HG03457 (cell line): ENCODE data around the gene PPIF.

Source experiments
- ATAC-seq: cut with Tn5 transposase; IDR thresholded peaks from one replicate; pipeline ENCODE4 v1.9.1; 2021; ENCODE audit warnings: moderate number of reproducible peaks; ENCODE audit not compliant: unreplicated experiment

PPIF gene

DNA sequence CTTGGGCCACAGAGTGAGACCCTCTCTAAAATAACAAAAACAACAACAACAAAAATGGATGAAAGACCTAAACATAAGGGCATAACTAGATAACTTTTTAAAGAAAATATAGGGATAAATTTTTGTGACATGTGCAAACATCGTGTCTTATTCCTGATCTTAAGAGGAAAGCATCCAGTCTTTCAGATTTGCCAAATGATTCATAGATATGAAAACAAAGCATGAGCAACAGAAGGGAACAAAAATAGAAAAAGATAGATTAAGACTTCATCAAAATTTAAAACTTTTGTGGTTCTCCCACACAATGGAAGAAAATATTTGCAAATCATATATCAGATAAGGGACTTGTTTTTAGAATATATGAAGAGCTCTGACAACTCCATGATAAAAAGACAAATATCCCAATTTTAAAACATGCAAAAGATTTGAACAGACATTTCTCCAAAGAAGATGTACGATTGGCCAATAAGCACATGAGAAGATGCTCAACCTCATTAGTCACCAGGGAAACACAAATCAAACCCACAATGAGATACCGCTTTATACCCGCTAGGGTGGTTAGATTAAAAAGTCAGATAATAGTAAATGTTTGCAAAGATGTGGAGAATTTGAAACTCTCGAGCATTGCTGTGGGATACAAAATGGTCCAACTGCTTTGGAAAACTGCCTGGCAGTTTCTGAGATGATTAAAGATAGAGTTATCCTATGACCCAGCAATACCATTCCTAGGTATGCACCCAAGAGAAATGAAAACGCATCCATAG, 20.3 kb downstream of the PPIF start:
- no peak for ATAC-seq

DNA sequence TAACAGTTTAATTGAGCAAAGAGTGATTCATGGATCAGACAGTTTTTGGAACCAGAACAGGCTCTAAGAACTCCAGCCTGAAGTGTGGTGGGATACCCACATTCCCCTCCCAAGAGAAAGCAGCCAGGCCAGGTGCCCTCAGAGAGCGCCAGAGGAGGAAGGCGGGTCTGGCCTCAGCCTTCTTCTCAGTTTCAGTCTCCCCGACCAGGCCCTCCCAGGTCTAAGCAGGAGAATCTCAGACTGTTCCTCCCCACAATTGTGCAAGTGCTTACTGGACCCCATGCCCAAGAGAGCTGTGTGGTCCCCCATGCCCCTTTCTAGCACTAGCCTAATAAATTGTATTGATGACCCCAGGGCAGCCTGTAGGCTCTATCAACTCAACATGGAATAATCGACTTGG, 25.6 kb downstream of the PPIF start:
- ATAC-seq = no peak

DNA sequence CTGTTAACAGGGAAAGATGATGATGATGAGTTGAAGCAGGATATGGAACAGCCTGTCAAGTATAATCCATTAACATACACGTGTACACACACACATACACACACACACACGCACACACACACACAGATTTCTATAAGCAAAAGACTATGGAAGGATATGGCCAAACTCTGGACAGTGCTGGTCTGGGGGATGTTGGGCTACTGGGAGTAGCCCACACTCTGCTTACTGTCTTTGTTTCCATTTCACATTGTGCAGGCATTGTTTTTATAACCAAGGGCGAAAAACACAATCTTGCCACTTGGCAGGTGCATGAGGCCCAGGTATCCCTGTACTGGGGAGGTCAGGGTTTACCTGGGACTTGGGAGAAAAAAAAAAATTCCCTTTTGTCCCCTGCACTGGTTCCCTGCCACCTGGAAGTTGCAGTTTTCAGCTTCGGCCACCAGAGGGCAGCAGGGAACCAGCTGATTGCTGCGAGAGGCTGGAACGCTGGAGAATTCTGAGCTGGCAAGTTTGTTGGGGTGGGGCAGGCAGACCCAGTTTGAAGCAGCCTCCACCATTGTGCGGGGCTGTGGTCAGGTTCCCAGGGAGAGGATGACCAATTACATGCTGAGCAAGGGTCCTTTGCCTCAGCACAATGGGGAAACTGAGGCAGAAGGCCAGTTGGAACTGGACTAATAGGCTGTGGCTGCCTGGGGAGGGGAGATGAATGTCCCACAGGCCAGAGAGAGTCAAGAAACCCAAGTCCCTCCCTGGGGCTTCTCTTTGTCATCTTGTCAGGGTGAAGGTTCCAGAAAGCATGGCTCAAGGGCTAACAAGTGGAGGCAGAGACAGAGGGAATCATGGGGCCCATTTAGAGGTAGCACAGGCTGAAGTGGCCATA, 27.3 kb downstream of the PPIF start:
- no peak for ATAC-seq

DNA sequence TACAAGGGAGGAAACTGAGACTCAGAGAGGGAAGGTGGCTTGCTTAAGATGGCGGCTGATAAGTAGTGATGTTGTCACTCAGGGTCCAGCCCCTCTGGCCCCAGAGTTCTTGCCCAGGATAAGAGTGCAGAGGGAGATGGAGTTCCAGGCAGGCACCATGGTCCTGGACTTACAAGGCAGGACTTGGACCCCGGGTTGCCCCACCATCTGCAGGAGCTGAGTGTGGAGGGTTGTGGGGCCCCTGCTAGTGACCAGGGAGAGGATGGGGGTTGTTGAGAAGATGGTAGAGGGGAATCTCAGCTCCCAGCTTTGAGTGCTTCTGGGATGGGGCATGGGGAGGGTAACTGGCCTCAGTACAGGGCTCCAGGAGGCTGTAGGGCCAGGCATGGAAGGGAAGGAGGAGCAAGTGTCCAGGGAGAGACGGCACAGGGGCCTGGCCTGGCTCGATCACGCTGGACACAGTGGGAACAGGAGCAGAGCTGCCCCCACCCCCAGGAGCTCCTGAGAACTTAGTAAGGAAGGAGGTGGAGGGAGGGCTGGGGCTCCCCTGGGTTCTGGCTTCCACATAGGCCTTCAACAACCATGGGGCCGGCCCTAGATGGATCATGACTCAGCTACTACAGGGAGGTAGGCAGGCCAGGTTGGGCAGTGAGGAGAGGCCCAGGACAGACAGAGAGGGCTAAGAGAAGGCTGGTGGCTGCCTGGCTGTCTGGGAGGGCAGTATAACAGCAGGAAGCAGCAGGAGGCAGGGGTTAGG, 28.2 kb downstream of the PPIF start:
- no peak for ATAC-seq

- no peak for ATAC-seq
Observed at GRCh38 chr10:79376078-79376628, 28.9 kb downstream of the PPIF start.

- no peak for ATAC-seq
Observed at GRCh38 chr10:79376751-79377556, 29.7 kb downstream of the PPIF start.

- ATAC-seq = no peak
Observed at GRCh38 chr10:79377557-79378382, 30.5 kb downstream of the PPIF start.

GRCh38 chr10:79378383-79378646, 31.0 kb downstream of the PPIF start:
- ATAC-seq = no peak

GRCh38 chr10:79378647-79379511, 31.6 kb downstream of the PPIF start:
- ATAC-seq = no peak

DNA sequence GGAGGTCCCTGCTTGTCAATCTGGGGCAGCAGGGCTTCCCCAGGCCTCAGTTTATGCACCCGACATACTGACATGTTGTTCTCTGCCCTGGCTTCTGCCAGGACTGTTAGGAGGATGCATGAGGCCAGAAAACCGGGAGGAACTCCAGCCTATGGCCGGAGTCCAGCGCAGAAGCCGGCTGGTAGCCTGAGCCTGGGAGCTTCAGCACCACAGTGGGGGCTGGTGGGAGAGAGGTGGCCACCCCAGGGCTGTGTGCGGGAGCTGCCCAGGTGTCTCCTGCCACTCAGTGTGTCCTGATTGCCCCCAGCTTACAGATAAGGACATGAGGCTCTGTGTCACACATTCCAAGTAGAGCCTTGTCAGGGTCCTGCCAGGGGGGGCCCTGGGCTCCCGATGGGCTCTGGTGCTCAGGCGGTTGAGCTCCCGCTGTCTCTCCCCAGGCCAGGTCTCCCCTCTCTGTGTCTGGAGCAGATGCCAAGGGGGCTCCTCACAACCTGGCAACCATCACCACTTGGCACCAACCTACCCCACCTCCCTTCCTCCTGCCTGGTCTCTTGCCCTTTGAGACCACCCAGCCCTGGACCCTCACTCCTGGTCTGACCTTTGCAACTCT, 32.3 kb downstream of the PPIF start:
- no peak for ATAC-seq

- no peak for ATAC-seq
Observed at GRCh38 chr10:79380125-79380945, 33.1 kb downstream of the PPIF start.

GRCh38 chr10:79380946-79381721, 33.9 kb downstream of the PPIF start:
- ATAC-seq = no peak

DNA sequence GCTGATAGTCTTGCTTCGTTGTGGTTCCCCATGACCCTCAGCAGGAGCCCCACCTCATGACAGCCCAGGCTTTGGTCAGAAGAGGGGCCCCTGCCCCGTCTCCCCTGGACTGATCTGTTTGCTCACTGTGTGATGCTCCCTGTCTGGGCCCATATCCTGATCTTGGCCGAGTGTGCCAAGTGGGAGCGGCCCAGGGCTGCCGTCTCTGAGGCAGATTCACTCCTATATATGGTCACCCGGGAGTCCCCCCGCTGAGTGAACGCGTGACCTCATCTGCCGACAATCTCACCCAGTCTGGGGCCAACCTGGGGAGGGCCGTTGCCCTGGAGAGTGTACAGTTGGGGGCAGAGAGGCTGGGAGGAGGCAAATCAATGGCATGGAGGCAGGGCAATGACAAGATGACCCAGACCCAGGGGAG, 34.5 kb downstream of the PPIF start:
- ATAC-seq = no peak

GRCh38 chr10:79382491-79382941, 35.2 kb downstream of the PPIF start:
- no peak for ATAC-seq

GRCh38 chr10:79383974-79384606, 36.8 kb downstream of the PPIF start:
- ATAC-seq = no peak

GRCh38 chr10:79384773-79385391, 37.6 kb downstream of the PPIF start:
- no peak for ATAC-seq
